HepG2 (cell line): ENCODE measurements around the gene TCAIM. TPM values are rescaled to one million over a fixed set of nuclear protein-coding genes. Genes with fewer than 3 reads are reported as not detected.
A peak's percentile ranks its signal among the peaks of the same experiment; 100 is the strongest.

ENCODE experiments used
- AHDC1 ChIP-seq: sonication (generic); formaldehyde crosslinking; IDR thresholded peaks from 2 replicates; pipeline ENCODE4 v1.5.1; 2020; ENCODE audit warnings: mild to moderate bottlenecking, missing genetic modification reagents, borderline replicate concordance
- ATF4 ChIP-seq, 2 experiments: fragments of 450-650 bp in 1 of 2; sonication (generic) in 1 of 2; formaldehyde crosslinking; IDR thresholded peaks; 2 replicates each; pipeline versions ENCODE4 v1.5.0 to v1.8.0; 2020 to 2022; ENCODE audit warnings: mild to moderate bottlenecking in 1 of 2, missing genetic modification reagents in 1 of 2
- ELF4 ChIP-seq: sonication (generic); formaldehyde crosslinking; IDR thresholded peaks from 2 replicates; pipeline ENCODE4 v1.5.0; 2020; ENCODE audit warnings: missing genetic modification reagents, mild to moderate bottlenecking, moderate library complexity, borderline replicate concordance
- ETV5 ChIP-seq: IDR thresholded peaks from 2 replicates; pipeline ENCODE4 v1.6.1; 2018; ENCODE audit warnings: missing biosample characterization, missing genetic modification reagents, inconsistent platforms, borderline replicate concordance
- MIXL1 ChIP-seq: IDR thresholded peaks from 2 replicates; pipeline ENCODE4 v1.6.1; 2016
- MTF1 ChIP-seq: sonication (generic); formaldehyde crosslinking; IDR thresholded peaks from 2 replicates; pipeline ENCODE4 v1.5.0; 2020; ENCODE audit warnings: missing genetic modification reagents
- NCOA1 ChIP-seq: sonication (generic); formaldehyde crosslinking; IDR thresholded peaks from 2 replicates; pipeline ENCODE4 v1.9.0; 2021; ENCODE audit warnings: missing genetic modification reagents
- NFYB ChIP-seq: sonication (generic); formaldehyde crosslinking; IDR thresholded peaks from 2 replicates; pipeline ENCODE4 v1.4.0; 2020; ENCODE audit warnings: missing genetic modification reagents
- NR1H2 ChIP-seq: sonication (generic); formaldehyde crosslinking; IDR thresholded peaks from 2 replicates; pipeline ENCODE4 v1.8.1; 2022; ENCODE audit warnings: low read depth, missing genetic modification reagents, borderline replicate concordance
- TFE3 ChIP-seq: IDR thresholded peaks from 2 replicates; pipeline ENCODE4 v1.6.1; 2016
- TP53 ChIP-seq: sonication (generic); formaldehyde crosslinking; conservative IDR thresholded peaks from 2 replicates; pipeline ENCODE4 v1.4.0; 2020; ENCODE audit warnings: missing genetic modification reagents
- ZFP36L1 ChIP-seq: sonication (generic); formaldehyde crosslinking; IDR thresholded peaks from 2 replicates; pipeline ENCODE4 v1.8.0; 2022; ENCODE audit warnings: mild to moderate bottlenecking, missing genetic modification reagents, moderate library complexity
- ZHX1 ChIP-seq: sonication (generic); formaldehyde crosslinking; IDR thresholded peaks from 2 replicates; pipeline ENCODE4 v1.8.1; 2022; ENCODE audit warnings: low read depth, mild to moderate bottlenecking, missing genetic modification reagents
- ZNF75D ChIP-seq: sonication (generic); formaldehyde crosslinking; IDR thresholded peaks from 2 replicates; pipeline ENCODE4 v1.8.1; 2023; ENCODE audit warnings: missing genetic modification reagents, mild to moderate bottlenecking, borderline replicate concordance
- ZSCAN22 ChIP-seq: sonication (generic); formaldehyde crosslinking; IDR thresholded peaks from 2 replicates; pipeline ENCODE4 v1.4.0; 2020; ENCODE audit warnings: mild to moderate bottlenecking, missing genetic modification reagents
- polyA plus RNA-seq, 8 experiments: library from polyadenylated mRNA; depleted of rRNA in 3 of 8; stranded (reverse) in 7 of 8; unstranded in 1 of 8; fragments of >200 nt; fragmentation: Illumina TruSeq in 4 of 8; extraction: Trizol in 4 of 8; gene quantifications; 2 replicates each; pipeline versions ENCODE4 v1.2.1 to v1.2.3, GENCODE V29; 2011 to 2016; ENCODE audit warnings: low read depth in 4 of 8, missing spikeins in 1 of 8, mixed read lengths in 1 of 8; ENCODE audit not compliant: insufficient read depth in 1 of 8
- total RNA-seq, 5 experiments: library from RNA; depleted of rRNA; stranded (reverse); fragments of >200 nt; fragmentation: Illumina TruSeq; extraction: Trizol; gene quantifications; 2 replicates each; pipeline ENCODE4 v1.2.3, GENCODE V29; 2016; ENCODE audit warnings: low read depth in 1 of 5

The TCAIM gene
- total and polyA plus RNA-seq, 2 of the 13 experiments (the other 11 are each of a cell fraction or from before 2014, with no cell fraction given) = 16.9 to 22.6 TPM

- TF ChIP-seq ZNF75D (no peak), ZFP36L1 (CRISPR knock-in tag) (peak; percentile 98), MTF1 (CRISPR knock-in tag) (0 out of 2 replicates have a peak, but pooled peaks have one; percentile 33), TFE3 (CRISPR knock-in tag) (peak; percentile 72; the same call in 1 of the 2 replicates), ZHX1 (peak; percentile 82), ATF4 (CRISPR knock-in tag; IDR thresholded peaks at IDR 0.05) (peak in 1 of 2 experiments; percentile 75; a peak in 2 of 4 replicates), TP53 (CRISPR knock-in tag) (0 out of 2 replicates have a peak, but pooled peaks have one; percentile 48), NFYB (CRISPR knock-in tag) (peak; percentile 73), ZSCAN22 (peak; percentile 70; the same call in 1 of the 2 replicates), ELF4 (CRISPR knock-in tag) (peak; percentile 86; the same call in 1 of the 2 replicates), NCOA1 (CRISPR knock-in tag) (peak; percentile 91; the same call in 1 of the 2 replicates), MIXL1 (CRISPR knock-in tag) (peak; percentile 49; the same call in 1 of the 2 replicates), ETV5 (CRISPR knock-in tag) (peak; percentile 14), AHDC1 (peak; percentile 84; the same call in 1 of the 2 replicates), NR1H2 (CRISPR knock-in tag) (peak; percentile 96; the same call in 1 of the 2 replicates)
These were observed at the start of gene TCAIM (continued) for GRCh38 chr3:44338010-44338827.
